Erythroblast (primary cell): ENCODE results near the gene NFYC.

Experiments
- GATA1 ChIP-seq: IDR thresholded peaks from 2 replicates; pipeline ENCODE4 v1.6.1; 2011; ENCODE audit warnings: low read depth, mild to moderate bottlenecking, control low read depth, low read length, moderate library complexity
- POLR2A ChIP-seq: IDR thresholded peaks from 2 replicates; pipeline ENCODE4 v1.6.1; 2011; ENCODE audit warnings: mild to moderate bottlenecking, low read length

- no peak for TF ChIP-seq POLR2A
- TF ChIP-seq GATA1 = no peak
Observed at GRCh38 chr1:40668769-40669525, 22.6 kb upstream of the NFYC start.
